Erythroblast (primary cell): ENCODE results near the gene PXN.

Experiments used
- DNase-seq, 2 experiments: peaks; one replicate each; lab custom pipeline; 2025; lab: John Stamatoyannopoulos, UW
- GATA1 ChIP-seq: IDR thresholded peaks from 2 replicates; pipeline ENCODE4 v1.6.1; 2011; ENCODE audit warnings: low read depth, mild to moderate bottlenecking, control low read depth, low read length, moderate library complexity
- POLR2A ChIP-seq: IDR thresholded peaks from 2 replicates; pipeline ENCODE4 v1.6.1; 2011; ENCODE audit warnings: mild to moderate bottlenecking, low read length

Gene PXN

DNA sequence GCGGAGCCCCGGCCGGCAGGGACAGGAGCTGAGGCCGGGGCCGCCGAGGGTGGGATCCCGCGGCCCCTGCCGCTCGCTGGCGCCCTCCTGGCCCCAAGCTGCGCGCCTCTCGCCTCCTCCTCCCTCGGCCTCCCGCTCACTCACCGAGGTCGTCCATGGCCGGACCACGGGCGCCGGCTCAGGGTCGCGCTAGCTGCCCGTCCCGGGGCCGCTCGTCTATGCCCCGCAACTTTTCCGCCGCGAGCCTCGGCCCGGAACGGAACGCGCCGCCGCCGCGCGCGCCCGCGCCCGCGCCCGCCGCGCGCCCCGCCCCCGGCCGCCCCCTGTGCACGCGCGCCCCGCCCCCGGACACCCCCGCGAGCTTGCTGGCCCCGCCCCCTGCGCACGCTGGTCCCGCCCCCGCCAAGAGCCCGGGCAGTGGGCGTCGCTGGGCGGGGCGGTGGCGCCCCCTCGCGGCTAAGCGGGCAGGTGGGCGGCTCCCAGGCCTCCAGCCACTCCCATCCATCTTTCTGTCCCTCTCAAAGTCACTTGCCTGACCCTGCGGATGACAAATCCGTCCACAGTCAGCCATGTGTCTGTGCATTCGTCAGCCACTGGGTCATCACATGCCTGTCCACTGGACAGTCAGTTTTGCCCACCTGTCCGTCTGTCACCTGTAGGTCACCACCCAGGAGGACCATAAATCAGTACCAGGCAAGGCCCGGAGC, at the start of gene PXN:
Gene PXN (minus strand): TSS at position 258 of the 707 bp plus-strand sequence. CDS start 101 bp downstream, at position 157.
- DNase-seq: peak; percentile 89 to 95
- no peak for TF ChIP-seq POLR2A
- no peak for TF ChIP-seq GATA1

DNA sequence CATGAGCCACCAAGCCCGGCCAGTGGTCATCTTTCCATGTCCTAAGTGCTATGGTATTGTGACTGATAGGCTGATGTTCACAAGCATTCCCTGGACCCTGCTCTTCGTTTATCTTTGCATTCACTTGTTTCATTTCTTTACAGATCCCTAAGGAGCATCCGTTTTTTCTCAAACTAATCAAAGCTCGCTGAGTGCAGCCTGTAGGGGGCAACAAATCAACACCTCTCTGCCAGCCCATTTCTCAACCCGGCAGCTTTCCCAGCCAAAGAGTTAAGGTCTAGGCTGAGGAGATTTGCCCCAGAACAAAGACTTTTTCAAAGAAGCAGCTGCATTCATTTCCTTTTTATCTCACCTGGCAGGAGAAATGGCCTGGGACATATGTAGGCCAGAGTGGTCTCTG, 48.7 kb upstream of the PXN start:
- TF ChIP-seq POLR2A (no peak), GATA1 (no peak)
- DNase-seq: no peak

- TF ChIP-seq POLR2A: peak; percentile 19
- no peak for TF ChIP-seq GATA1
- DNase-seq: peak; percentile 93 to 96
Observed at GRCh38 chr12:120301962-120302815, 36.7 kb upstream of the PXN start, which contains the start of gene SIRT4. TSS of gene SIRT4 (plus strand) at chr12:120302321. CDS start at chr12:120303562, 1,241 bp downstream.

DNA sequence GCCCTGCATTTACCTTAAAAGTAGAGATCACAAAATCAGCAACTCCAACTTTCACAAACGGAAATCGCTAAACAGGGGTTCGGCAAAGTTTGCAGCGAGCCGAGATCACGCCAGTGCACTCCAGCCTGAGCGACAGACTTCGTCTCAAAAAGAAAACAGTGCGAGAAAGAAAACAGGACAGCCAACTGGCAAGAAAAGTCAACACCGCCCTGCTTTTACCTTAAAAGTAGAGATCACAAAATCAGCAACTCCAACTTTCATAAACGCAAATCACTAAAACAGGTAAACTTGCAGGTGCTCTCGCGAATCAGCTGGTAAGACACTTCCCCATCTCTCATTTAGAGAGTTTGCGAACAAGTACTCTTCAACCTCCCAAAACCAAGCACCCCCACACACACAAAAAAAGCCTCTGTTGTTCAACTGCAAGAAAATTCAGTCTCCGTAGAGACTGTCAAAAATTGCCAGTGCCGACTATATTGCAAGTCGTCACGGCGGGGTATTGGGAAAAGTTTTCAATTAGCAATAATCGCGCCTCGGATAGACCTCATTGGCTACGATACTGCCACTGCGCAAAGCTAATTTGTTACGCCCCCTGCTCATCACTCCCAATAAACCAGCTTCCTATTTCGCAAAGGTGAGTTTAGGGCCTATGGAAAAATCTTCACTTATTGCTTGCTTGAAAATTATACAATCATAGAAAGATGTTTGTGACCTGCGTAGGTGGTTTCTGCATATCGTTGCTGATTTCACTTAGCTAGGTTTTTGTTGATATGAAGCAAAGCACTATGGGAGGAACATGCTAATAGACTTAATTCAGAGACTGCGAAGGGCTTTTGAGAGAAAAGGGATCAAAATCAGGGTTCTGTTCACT, 27.4 kb upstream of the PXN start, which contains the start of gene RNU4-1:
Gene RNU4-1 (minus strand): TSS at position 577 of the 871 bp plus-strand sequence.
- peak; percentile 92 to 93 for DNase-seq
- TF ChIP-seq POLR2A (peak; percentile 99), GATA1 (no peak)

- TF ChIP-seq GATA1 (no peak), POLR2A (no peak)
- no peak for DNase-seq
Observed at GRCh38 chr12:120292411-120292660, 26.8 kb upstream of the PXN start.

DNA sequence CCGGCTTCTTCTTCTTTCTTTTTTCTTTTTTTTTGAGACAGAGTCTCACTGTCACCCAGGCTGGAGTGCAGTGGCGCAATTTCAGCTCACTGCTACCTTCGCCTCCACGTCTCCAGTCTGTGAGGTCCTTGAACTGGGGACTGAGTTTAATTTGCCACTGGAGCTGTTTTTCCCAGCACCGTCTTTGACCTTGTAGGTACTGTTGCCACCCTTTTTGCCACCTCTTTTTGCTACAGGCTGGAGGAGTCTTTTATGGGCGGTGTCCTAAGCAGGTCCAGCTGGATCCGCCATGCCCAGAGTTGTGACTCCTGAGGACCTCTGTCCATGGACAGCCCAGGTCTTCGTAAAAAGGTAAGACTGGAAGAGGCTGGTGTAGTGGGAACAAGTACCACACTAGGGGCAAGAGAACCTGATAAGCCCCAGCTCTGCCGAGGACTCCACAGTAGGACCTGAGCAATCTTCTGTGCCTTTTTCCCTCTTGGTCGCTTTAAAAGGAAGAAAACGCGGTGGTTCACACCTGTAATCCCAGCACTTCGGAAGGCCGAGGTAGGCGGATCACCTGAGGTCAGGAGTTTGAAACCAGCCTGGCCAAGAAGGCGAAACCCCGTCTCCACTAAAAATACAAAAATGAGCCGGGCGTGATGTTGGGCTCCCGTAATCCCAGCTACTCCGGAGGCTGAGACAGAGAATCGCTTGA, 25.2 kb upstream of the PXN start:
- no peak for DNase-seq
- no peak for TF ChIP-seq POLR2A
- no peak for TF ChIP-seq GATA1

DNA sequence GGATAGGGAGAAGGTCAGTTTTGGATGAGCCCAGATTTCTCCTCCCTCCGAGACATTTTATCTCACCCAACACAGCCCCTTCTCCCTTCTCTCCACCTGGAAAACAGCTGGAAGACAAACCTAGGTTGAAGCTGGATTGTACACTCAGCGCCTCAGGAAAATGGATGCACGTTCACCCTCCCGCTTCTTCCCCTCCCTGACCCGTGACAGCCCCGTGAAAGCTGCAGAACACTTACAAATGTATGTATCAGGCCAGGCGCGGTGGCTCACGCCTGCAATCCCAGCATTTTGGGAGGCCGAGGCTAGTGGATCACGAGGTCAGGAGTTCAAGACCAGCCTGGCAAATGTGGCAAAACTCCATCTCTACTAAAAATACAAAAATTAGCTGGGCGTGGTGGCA, 22.0 kb upstream of the PXN start:
- DNase-seq: no peak
- TF ChIP-seq POLR2A (no peak), GATA1 (no peak)

DNA sequence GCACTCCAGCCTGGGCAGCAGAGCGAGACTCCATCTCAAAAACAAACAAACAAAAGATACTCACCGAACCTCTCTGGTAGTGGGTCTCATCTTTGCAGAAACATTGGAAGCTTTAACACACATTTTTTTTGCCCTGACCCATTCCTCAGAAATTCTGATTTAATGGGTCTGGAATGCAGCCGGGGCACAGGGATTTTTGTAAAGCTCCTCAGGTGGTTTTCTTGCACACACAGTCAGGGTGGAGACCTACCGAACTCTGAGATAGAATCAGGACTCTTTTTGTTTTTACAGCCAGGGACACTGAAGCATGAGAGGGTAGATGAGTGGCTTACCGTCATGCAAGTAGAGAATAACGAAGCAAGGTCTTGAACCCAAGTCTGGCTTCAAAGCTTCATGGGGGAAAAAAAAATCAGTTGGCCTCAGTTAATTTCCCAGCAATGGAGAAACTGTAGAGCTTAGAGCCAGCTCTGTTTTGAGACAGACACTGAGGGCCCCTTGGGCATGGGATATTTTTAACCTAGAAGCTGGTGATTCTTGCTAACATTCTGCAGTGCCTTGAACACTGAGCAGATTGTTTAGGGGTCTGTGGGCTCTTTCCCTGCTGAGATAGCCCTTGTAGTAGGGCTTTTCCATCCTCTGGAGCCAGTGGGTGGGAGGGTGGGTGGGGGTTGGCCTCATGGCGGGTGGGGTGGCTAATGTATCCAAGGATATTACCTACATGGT, 21.4 kb upstream of the PXN start:
- DNase-seq: no peak
- TF ChIP-seq GATA1 (no peak), POLR2A (no peak)

- no peak for TF ChIP-seq GATA1
- no peak for TF ChIP-seq POLR2A
- no peak for DNase-seq
Observed at GRCh38 chr12:120284381-120284780, 18.9 kb upstream of the PXN start.

- TF ChIP-seq POLR2A: no peak
- no peak for DNase-seq
Observed at GRCh38 chr12:120283318-120283717, 17.8 kb upstream of the PXN start.

- no peak for DNase-seq
- TF ChIP-seq POLR2A (no peak), GATA1 (no peak)
Observed at GRCh38 chr12:120278137-120279069, 12.9 kb upstream of the PXN start.

DNA sequence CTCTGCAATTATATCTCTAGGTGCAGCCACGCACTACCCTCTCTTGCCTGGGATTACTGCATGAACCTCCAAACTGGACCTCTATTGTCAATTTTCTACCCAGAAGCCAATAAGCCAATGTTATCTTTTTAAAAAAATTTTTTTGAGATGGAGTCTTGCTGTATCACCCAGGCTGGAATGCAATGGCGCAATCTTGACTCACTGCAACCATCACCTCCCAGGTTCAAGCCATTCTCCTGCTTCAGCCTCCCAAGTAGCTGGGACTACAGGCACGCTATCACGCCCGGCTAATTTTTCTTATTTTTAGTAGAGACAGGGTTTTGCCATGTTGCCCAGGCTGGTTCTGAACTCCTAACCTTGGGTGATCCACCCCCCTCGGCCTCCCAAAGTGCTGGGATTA, 11.2 kb upstream of the PXN start:
- DNase-seq: no peak

More for the DNA sequence above, 11.2 kb upstream of the PXN start:
- TF ChIP-seq POLR2A: no peak
- no peak for TF ChIP-seq GATA1
